Upper lobe of left lung (tissue), 4 donors: ENCODE measurements around the gene EGF.

Experiments
- CTCF ChIP-seq, 6 experiments: fragments of 450-650 bp in 4 of 6; fragments of 200-600 bp in 2 of 6; sonication (generic) in 2 of 6; IDR thresholded peaks; one replicate each; pipeline ENCODE4 v1.5.1; 2016 to 2019; ENCODE audit warnings: antibody characterized with exemption in 6 of 6
- EP300 ChIP-seq, 4 donors: sonication (generic); formaldehyde crosslinking; IDR thresholded peaks; one replicate each; pipeline ENCODE4 v1.5.1; 2017; ENCODE audit warnings: antibody characterized with exemption in 4 of 4, control low read depth in 2 of 4
- POLR2A ChIP-seq, 4 donors: fragments of 450-650 bp; IDR thresholded peaks; one replicate each; pipeline ENCODE4 v1.5.1; 2016 to 2017; ENCODE audit warnings: antibody characterized with exemption in 4 of 4, mild to moderate bottlenecking in 2 of 4

GRCh38 chr4:110008540-110008939 is 95.9 kb downstream of the EGF start:
- TF ChIP-seq CTCF (IDR thresholded peaks at IDR 0.05) (no peak), EP300 (IDR thresholded peaks at IDR 0.05) (no peak), POLR2A (IDR thresholded peaks at IDR 0.05) (no peak)
